Neural cell (in vitro differentiated cells): ENCODE measurements around the gene PIK3R4. TPM values are rescaled to one million over a fixed set of nuclear protein-coding genes. Genes with fewer than 3 reads are reported as not detected.

Source experiments
- H2AFZ ChIP-seq: fragments of 200-600, 300-800 bp; sonication (generic), shearing (Covaris generic); 2 replicates; pipeline ENCODE4 v1.6.0; 2014; ENCODE audit warnings: low read depth, mild to moderate bottlenecking, antibody characterized with exemption, low read length, moderate library complexity
- H3F3A ChIP-seq: fragments of 200-600 bp; shearing (Covaris generic); 2 replicates; pipeline ENCODE4 v1.6.1; 2016; ENCODE audit warnings: mild to moderate bottlenecking, moderate library complexity, mixed read lengths, antibody characterized with exemption, low read length; ENCODE audit not compliant: insufficient read depth, poor library complexity, severe bottlenecking
- H3K27ac ChIP-seq: fragments of 200-600, 300-800 bp; sonication (generic), shearing (Covaris generic); 2 replicates; pipeline ENCODE4 v1.5.1; 2014; ENCODE audit warnings: mild to moderate bottlenecking, low read length, moderate library complexity
- H3K27me3 ChIP-seq: fragments of 300-800, 200-600 bp; sonication (generic), shearing (Covaris generic); 2 replicates; pipeline ENCODE4 v1.6.0; 2014; ENCODE audit warnings: mild to moderate bottlenecking, low read depth, low read length, moderate library complexity; ENCODE audit not compliant: insufficient read depth
- H3K36me3 ChIP-seq: fragments of 300-800, 200-600 bp; sonication (generic), shearing (Covaris generic); 2 replicates; pipeline ENCODE4 v1.5.1; 2014; ENCODE audit warnings: mild to moderate bottlenecking, antibody characterized with exemption, low read length, moderate library complexity; ENCODE audit not compliant: insufficient read depth
- H3K4me2 ChIP-seq: fragments of 300-800, 200-600 bp; sonication (generic), shearing (Covaris generic); 2 replicates; pipeline ENCODE4 v1.6.0; 2014; ENCODE audit warnings: mild to moderate bottlenecking, low read length
- H3K4me3 ChIP-seq: fragments of 300-800, 200-600 bp; sonication (generic), shearing (Covaris generic); 2 replicates; pipeline ENCODE4 v1.5.1; 2014; ENCODE audit warnings: mild to moderate bottlenecking, low read length, moderate library complexity
- H3K79me2 ChIP-seq: fragments of 200-600 bp; shearing (Covaris generic); replicated peaks from 2 replicates; pipeline ENCODE4 v1.6.0; 2014; ENCODE audit warnings: mild to moderate bottlenecking, low read length, moderate library complexity; ENCODE audit not compliant: insufficient read depth
- H3K9ac ChIP-seq: fragments of 300-800, 200-600 bp; sonication (generic), shearing (Covaris generic); 2 replicates; pipeline ENCODE4 v1.6.1; 2016; ENCODE audit warnings: mild to moderate bottlenecking, low read length, mixed read lengths
- H3K9me2 ChIP-seq: fragments of 200-600 bp; shearing (Covaris generic); 2 replicates; pipeline ENCODE4 v1.6.1; 2016; ENCODE audit warnings: mild to moderate bottlenecking, low read length, mixed read lengths; ENCODE audit not compliant: insufficient read depth
- H3K9me3 ChIP-seq: fragments of 200-600, 300-800 bp; sonication (generic), shearing (Covaris generic); 2 replicates; pipeline ENCODE4 v1.6.1; 2016; ENCODE audit warnings: mild to moderate bottlenecking, mixed run types, low read length, moderate library complexity, mixed read lengths
- H4K20me1 ChIP-seq: fragments of 200-600 bp; shearing (Covaris generic); 2 replicates; pipeline ENCODE4 v1.6.1; 2016; ENCODE audit warnings: mild to moderate bottlenecking, mixed run types; ENCODE audit not compliant: insufficient read depth
- CTCF ChIP-seq: fragments of 450-650 bp; IDR thresholded peaks from 2 replicates; pipeline ENCODE4 v1.5.1; 2014; ENCODE audit warnings: antibody characterized with exemption, mild to moderate bottlenecking, moderate library complexity; ENCODE audit not compliant: poor library complexity, severe bottlenecking
- EP300 ChIP-seq: fragments of 450-650 bp; conservative IDR thresholded peaks from 2 replicates; pipeline ENCODE4 v1.6.1; 2014; ENCODE audit warnings: antibody characterized with exemption, mild to moderate bottlenecking, moderate library complexity; ENCODE audit not compliant: poor library complexity, severe bottlenecking
- EZH2 ChIP-seq: fragments of 200-600, 300-800 bp; shearing (Covaris generic), sonication (generic); IDR thresholded peaks from 2 replicates; pipeline ENCODE4 v1.6.1; 2014; ENCODE audit warnings: antibody characterized with exemption, low read length, borderline replicate concordance, mild to moderate bottlenecking; ENCODE audit not compliant: insufficient read depth, poor library complexity, severe bottlenecking
- MXI1 ChIP-seq: fragments of 450-650 bp; conservative IDR thresholded peaks from 2 replicates; pipeline ENCODE4 v1.6.1; 2014; ENCODE audit warnings: antibody characterized with exemption, mild to moderate bottlenecking; ENCODE audit not compliant: poor library complexity, severe bottlenecking
- POLR2AphosphoS5 ChIP-seq: IDR thresholded peaks from 2 replicates; pipeline ENCODE4 v1.6.1; 2012
- RAD21 ChIP-seq: fragments of 450-650 bp; conservative IDR thresholded peaks from 2 replicates; pipeline ENCODE4 v1.6.1; 2014; ENCODE audit warnings: antibody characterized with exemption, mild to moderate bottlenecking, moderate library complexity
- REST ChIP-seq: IDR thresholded peaks from 2 replicates; pipeline ENCODE4 v1.6.1; 2012; ENCODE audit warnings: borderline replicate concordance
- SMC3 ChIP-seq: fragments of 450-650 bp; conservative IDR thresholded peaks from 2 replicates; pipeline ENCODE4 v1.6.1; 2014; ENCODE audit warnings: antibody characterized with exemption, mild to moderate bottlenecking, moderate library complexity; ENCODE audit not compliant: poor library complexity
- TAF1 ChIP-seq: IDR thresholded peaks from 2 replicates; pipeline ENCODE4 v1.6.1; 2012; ENCODE audit warnings: low read depth
- polyA plus RNA-seq: library from polyadenylated mRNA; depleted of rRNA; stranded (reverse); fragments of >200 nt; gene quantifications from 2 replicates; pipeline ENCODE4 v1.2.3, GENCODE V29; 2014

The PIK3R4 gene
- polyA plus RNA-seq, 1 donor from 2014 or later, result 18.3 TPM

GRCh38 chr3:130770644-130771043, 24.0 kb upstream of the PIK3R4 start:
- no peak overlapping the region for H3K9ac ChIP-seq
- no peaks in the 10 kb centered on the region for H3K27me3 ChIP-seq
- no peaks in the 10 kb centered on the region for H3F3A ChIP-seq
- no peak overlapping the region for H2AFZ ChIP-seq
- no peak overlapping the region for H3K4me2 ChIP-seq
- no peak overlapping the region for H3K27ac ChIP-seq
- H3K36me3 ChIP-seq, result no peaks in the 10 kb centered on the region
- no peak overlapping the region for H3K4me3 ChIP-seq
- H4K20me1 ChIP-seq, result no peaks in the 10 kb centered on the region
- no peaks in the 10 kb centered on the region for H3K9me2 ChIP-seq
- H3K79me2 ChIP-seq, result no peaks in the 10 kb centered on the region
- no peaks in the 10 kb centered on the region for H3K9me3 ChIP-seq
- no peak for TF ChIP-seq REST
- no peak for TF ChIP-seq CTCF
- no peak for TF ChIP-seq SMC3
- no peak for TF ChIP-seq EP300
- no peak for TF ChIP-seq EZH2
- no peak for TF ChIP-seq MXI1
- TF ChIP-seq TAF1, result no peak
- TF ChIP-seq RAD21, result no peak
- no peak for TF ChIP-seq POLR2AphosphoS5

GRCh38 chr3:130761730-130762311, 15.2 kb upstream of the PIK3R4 start:
- Histone ChIP-seq H3K9me3 (no peaks in the 10 kb centered on the region), H3K4me3 (no peak overlapping the region), H3K27me3 (no peaks in the 10 kb centered on the region), H3K36me3 (no peaks in the 10 kb centered on the region), H3K9ac (no peak overlapping the region), H3K27ac (no peak overlapping the region), H3F3A (no peaks in the 10 kb centered on the region), H2AFZ (no peak overlapping the region), H3K4me2 (no peak overlapping the region), H3K9me2 (no peaks in the 10 kb centered on the region), H3K79me2 (no peaks in the 10 kb centered on the region), H4K20me1 (no peaks in the 10 kb centered on the region)
- TF ChIP-seq MXI1, result no peak
- no peak for TF ChIP-seq SMC3
- TF ChIP-seq REST, result no peak
- TF ChIP-seq EP300, result no peak
